Urinary bladder (tissue), 4 donors: ENCODE results near the gene GNPTAB. TPM values are rescaled to one million over a fixed set of nuclear protein-coding genes. Genes with fewer than 3 reads are reported as not detected.
A peak's percentile ranks its signal among the peaks of the same experiment; 100 is the strongest.

Experiments used
- DNase-seq: peaks from one replicate; pipeline ENCODE4 v3.0.0-alpha.2; 2015; ENCODE audit errors: extremely low spot score
- H3K27ac ChIP-seq: one replicate; pipeline ENCODE4 v1.5.1; 2013; ENCODE audit warnings: low read depth, mild to moderate bottlenecking, moderate library complexity
- H3K36me3 ChIP-seq: one replicate; pipeline ENCODE4 v1.6.1; 2013; ENCODE audit warnings: mild to moderate bottlenecking, moderate library complexity; ENCODE audit not compliant: insufficient read depth
- H3K4me1 ChIP-seq: one replicate; pipeline ENCODE4 v1.6.1; 2013; ENCODE audit warnings: mild to moderate bottlenecking, moderate library complexity; ENCODE audit not compliant: insufficient read depth
- H3K4me3 ChIP-seq: one replicate; pipeline ENCODE4 v1.5.1; 2013; ENCODE audit warnings: low read depth, low read length
- WGBS: extraction: QIAGEN DNeasy Blood & Tissue Kit; methylation state at CpG from one replicate; pipeline ENCODE4 v1.1.7; 2013; 5-methylcytosine and 5-hydroxymethylcytosine counted together
- polyA plus RNA-seq: library from polyadenylated mRNA; stranded (reverse); fragments of 200-250 nt; gene quantifications from one replicate; pipeline ENCODE4 v1.2.3, GENCODE V29; 2013
- total RNA-seq: library from RNA; depleted of rRNA; stranded (reverse); fragments of >200 nt; gene quantifications from one replicate; pipeline ENCODE4 v1.2.3, GENCODE V29; 2014
- donor health status: healthy with polysubstance abuse.
- donor health status: healthy.

GNPTAB gene
- total and polyA plus RNA-seq, 2 donors = 15.2 to 59.3 TPM

GRCh38 chr12:101714877-101715444, 115.8 kb downstream of the GNPTAB start:
- Histone ChIP-seq H3K4me3 (no peak overlapping the region), H3K27ac (no peak overlapping the region), H3K36me3 (no peaks in the 10 kb centered on the region), H3K4me1 (no peaks in the 10 kb centered on the region)
- WGBS = 79% methylated on average over 3 of the region's 3 CpGs
- DNase-seq = no peak

GRCh38 chr12:101713930-101714329, 116.8 kb downstream of the GNPTAB start:
- Histone ChIP-seq H3K4me1 (no peaks in the 10 kb centered on the region), H3K36me3 (no peaks in the 10 kb centered on the region), H3K27ac (no peak overlapping the region), H3K4me3 (no peak overlapping the region)
- DNase-seq = no peak
- WGBS = 76% methylated on average over 2 of the region's 2 CpGs

GRCh38 chr12:101713059-101713682, 117.6 kb downstream of the GNPTAB start:
- Histone ChIP-seq H3K4me3 (no peak overlapping the region), H3K36me3 (no peaks in the 10 kb centered on the region), H3K4me1 (no peaks in the 10 kb centered on the region), H3K27ac (no peak overlapping the region)
- no peak for DNase-seq
- WGBS = 35% methylated on average over 5 of the region's 5 CpGs

DNA sequence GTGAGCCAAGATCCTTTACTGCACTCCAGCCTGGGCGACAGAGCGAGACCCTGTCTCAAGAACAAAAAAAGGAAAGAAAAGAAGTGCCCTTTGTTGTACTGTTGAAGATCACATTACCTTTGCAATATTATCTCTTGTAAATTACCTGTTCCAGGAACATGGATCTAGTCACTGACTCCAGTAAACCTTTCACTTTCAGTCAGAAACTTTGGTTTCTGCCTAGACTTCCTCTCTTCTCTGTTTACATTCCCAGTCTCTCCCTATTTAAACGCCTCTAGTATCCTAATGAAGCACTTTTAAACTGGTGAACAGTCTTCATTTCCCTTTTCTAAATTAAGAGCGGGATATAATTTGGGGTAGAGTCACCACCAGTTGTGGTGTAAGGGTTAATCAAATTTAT, 120.5 kb downstream of the GNPTAB start:
- no peaks in the 10 kb centered on the region for H3K36me3 ChIP-seq
- DNase-seq = no peak
- 90% methylated on average over 4 of the region's 4 CpGs for WGBS
- no peak overlapping the region for H3K4me3 ChIP-seq
- H3K4me1 ChIP-seq = no peaks in the 10 kb centered on the region
- no peak overlapping the region for H3K27ac ChIP-seq

GRCh38 chr12:101707131-101707782, 123.5 kb downstream of the GNPTAB start:
- no peak for DNase-seq
- Histone ChIP-seq H3K36me3 (no peaks in the 10 kb centered on the region), H3K27ac (no peak overlapping the region), H3K4me3 (no peak overlapping the region), H3K4me1 (no peaks in the 10 kb centered on the region)

GRCh38 chr12:101706403-101706802, 124.4 kb downstream of the GNPTAB start:
- H3K27ac ChIP-seq = no peak overlapping the region
- whole genome bisulfite sequencing = 99% methylated on average over 1 of the region's 1 CpG
- no peak for DNase-seq

DNA sequence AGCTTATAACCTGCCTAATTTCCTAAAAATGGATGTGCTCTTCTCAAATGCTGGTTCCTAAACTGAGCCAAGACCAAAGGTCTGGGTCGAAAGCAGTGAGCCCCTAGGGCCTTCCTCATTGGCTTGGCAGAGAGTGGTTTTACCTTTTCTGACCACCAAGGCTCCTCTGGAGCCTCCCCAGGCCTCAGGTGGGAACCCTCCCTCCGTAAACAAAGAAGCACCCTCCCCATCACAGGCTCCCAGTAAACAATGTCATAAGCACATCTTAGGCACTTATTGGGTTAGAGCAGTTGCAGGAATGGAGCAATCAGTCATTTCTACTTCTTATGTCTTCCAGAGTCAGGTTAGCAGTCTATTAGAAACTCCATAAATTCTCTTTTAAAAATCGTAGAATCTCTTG, 127.3 kb downstream of the GNPTAB start:
- WGBS = 77% methylated on average over 3 of the region's 3 CpGs

More at GRCh38 chr12:101706403-101706802, 124.4 kb downstream of the GNPTAB start:
- H3K36me3 ChIP-seq = no peaks in the 10 kb centered on the region
- no peak overlapping the region for H3K4me3 ChIP-seq
- H3K4me1 ChIP-seq = no peaks in the 10 kb centered on the region

GRCh38 chr12:101700299-101700820, 130.4 kb downstream of the GNPTAB start:
- no peak for DNase-seq
- peaks cover 1% of the 10 kb centered on the region for H3K4me1 ChIP-seq
- no peaks in the 10 kb centered on the region for H3K36me3 ChIP-seq
- WGBS = 88% methylated on average over 2 of the region's 2 CpGs
- H3K4me3 ChIP-seq = no peak overlapping the region
- no peak overlapping the region for H3K27ac ChIP-seq

More for the DNA sequence above, 127.3 kb downstream of the GNPTAB start:
- DNase-seq = no peak
- no peaks in the 10 kb centered on the region for H3K4me1 ChIP-seq
- no peaks in the 10 kb centered on the region for H3K36me3 ChIP-seq
- H3K27ac ChIP-seq = no peak overlapping the region
- no peak overlapping the region for H3K4me3 ChIP-seq

- DNase-seq = no peak
- Histone ChIP-seq H3K4me3 (peak overlapping the region; percentile 94), H3K27ac (no peak overlapping the region), H3K36me3 (no peaks in the 10 kb centered on the region), H3K4me1 (peaks cover 1% of the 10 kb centered on the region)
- 65% methylated on average over 12 of the region's 12 CpGs for WGBS
These were observed 131.9 kb downstream of the GNPTAB start for GRCh38 chr12:101698800-101699347.

DNA sequence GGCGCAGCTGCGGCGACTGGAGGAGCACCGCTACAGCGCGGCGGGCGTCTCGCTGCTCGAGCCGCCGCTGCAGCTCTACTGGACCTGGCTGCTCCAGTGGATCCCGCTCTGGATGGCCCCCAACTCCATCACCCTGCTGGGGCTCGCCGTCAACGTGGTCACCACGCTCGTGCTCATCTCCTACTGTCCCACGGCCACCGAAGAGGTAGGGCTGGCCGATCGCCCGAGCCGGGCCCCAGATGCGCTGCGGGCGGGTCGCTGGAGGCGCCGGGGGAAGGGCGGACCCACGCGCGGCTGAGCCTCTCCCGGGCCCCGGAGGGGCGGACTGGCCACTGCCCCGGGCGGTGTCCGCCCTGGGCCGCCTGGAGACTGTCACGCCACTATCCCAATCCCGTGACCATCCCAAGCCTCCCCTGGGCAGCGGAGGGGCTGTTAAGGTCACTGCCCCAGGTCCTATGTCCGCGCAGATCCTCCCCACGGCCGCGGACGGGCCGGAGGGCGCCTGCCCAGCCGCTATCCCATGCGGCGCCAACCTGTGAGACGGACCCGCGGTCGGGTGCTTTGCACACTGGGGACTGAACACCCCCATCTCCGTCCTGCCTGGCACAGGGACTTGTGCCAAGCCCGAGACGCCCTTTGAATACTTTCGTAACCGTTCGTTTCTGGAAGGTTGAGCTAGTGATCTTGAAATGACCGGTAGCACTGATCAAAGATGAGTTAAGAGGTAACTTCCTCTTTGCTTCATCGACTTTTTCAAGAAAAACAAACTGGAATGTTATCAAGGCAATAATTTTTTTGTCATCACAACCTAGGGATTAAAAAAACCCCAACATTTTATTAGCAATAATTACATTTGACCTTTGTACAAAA, 132.6 kb downstream of the GNPTAB start:
- WGBS = under 1% methylated on average over 67 of the region's 67 CpGs
- no peak for DNase-seq
- H3K4me1 ChIP-seq = peaks cover 1% of the 10 kb centered on the region
- H3K27ac ChIP-seq = peak overlapping the region; percentile 95
- peak overlapping the region; percentile 94 for H3K4me3 ChIP-seq
- H3K36me3 ChIP-seq = no peaks in the 10 kb centered on the region

- under 1% methylated on average over 80 of the region's 80 CpGs for WGBS
- DNase-seq = no peak
- Histone ChIP-seq H3K4me3 (peak within 1 kb of the TSS; percentile 94), H3K36me3 (no peaks in the 10 kb centered on the region), H3K27ac (peak within 1 kb of the TSS; percentile 95), H3K4me1 (peaks cover 1% of the 10 kb centered on the region)
These were observed 133.4 kb downstream of the GNPTAB start, which contains the start of gene CHPT1 for GRCh38 chr12:101697197-101697929. TSS of gene CHPT1 (plus strand) at chr12:101697640. CDS start at chr12:101697862, 222 bp downstream.

DNA sequence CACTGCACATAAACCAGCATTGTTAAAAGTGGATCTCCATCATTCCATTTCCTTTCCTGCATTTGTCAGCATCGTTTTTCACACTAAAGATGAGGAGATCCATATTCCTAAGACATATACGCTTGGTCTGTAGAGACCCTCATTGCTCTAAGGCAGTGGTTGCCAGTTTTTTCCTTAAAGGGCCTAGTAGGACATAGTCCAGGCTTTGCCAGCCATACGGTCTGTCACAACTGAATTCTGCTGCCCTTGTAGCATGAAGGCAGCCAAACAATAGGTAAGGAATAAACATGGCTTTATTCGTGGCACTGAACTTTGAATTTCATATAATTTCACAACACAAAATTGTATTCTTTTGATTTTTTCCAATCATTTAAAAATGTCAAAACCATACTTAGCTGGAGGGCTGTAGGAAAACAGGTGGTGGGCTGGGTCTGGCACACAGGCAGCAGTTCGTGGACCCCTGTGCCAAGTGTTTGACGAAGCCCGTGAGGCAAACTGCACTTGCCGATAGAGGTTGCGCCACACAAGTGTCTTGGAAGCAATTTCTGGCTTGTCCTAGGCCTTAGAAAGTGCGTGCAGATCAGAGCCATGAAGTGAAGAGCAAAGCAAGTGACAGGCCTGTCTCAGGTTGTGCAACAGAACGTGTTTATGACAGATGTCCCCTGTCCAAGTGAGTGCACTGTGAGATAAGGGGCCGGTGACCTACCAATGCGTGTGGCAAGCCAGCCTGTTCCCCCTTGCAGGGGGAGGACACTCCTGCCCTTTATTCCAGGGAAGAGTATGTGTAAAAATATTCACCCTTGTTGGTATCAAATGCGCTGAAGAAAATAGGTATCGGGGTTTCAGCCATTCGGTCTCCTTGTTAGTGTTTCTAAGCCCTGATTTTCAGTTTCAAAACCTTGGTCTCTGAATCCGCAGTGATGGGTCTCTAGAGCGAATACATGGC, 134.2 kb downstream of the GNPTAB start:
- H3K4me1 ChIP-seq = peaks cover 1% of the 10 kb centered on the region
- WGBS = 36% methylated on average over 18 of the region's 18 CpGs
- no peak for DNase-seq

More for the DNA sequence above, 134.2 kb downstream of the GNPTAB start:
- H3K27ac ChIP-seq = peak overlapping the region; percentile 63
- no peaks in the 10 kb centered on the region for H3K36me3 ChIP-seq
- H3K4me3 ChIP-seq = peak overlapping the region; percentile 94
